ENCODE data around the gene F11R.
"Not testable (repeated sequence)": the region's sequence is repeated elsewhere in the genome, so short reads cannot be mapped to it uniquely, and the experiment has no call there.

Gene F11R

GRCh38 chr1:161065681-161066080 lies 44.7 kb upstream of the F11R start (continued):
- TF ChIP-seq ZNF664 (tag by site-specific recombination; IDR thresholded peaks at IDR 0.05), result peak; percentile 80
- TF ChIP-seq ZNF140 (tag by site-specific recombination; IDR thresholded peaks at IDR 0.05), result peak; percentile 67; the same call in 1 of the 2 replicates
- peak; percentile 51; the same call in 1 of the 2 replicates for TF ChIP-seq ZBTB21 (tag by site-specific recombination; IDR thresholded peaks at IDR 0.05)
- 0 out of 2 replicates have a peak, but pooled peaks have one; percentile 30 for TF ChIP-seq ZNF629 (tag by site-specific recombination; IDR thresholded peaks at IDR 0.05)
- TF ChIP-seq ZNF426 (tag by site-specific recombination; IDR thresholded peaks at IDR 0.05), result peak; percentile 80
- peak; percentile 69 for TF ChIP-seq ZBTB11 (tag by site-specific recombination; conservative IDR thresholded peaks at IDR 0.05; ENCODE audit: low read depth)

GRCh38 chr1:161063936-161064335 lies 43.0 kb upstream of the F11R start:
- H3K4me3 ChIP-seq (ENCODE audit: low read depth, low read length); H3K4me1 ChIP-seq (ENCODE audit: control insufficient read depth, insufficient read depth, low read length); POLR2A ChIA-PET; H3K36me3 ChIP-seq (ENCODE audit: control insufficient read depth in 2 of 2, insufficient read depth in 1 of 2, low read length in 2 of 2); CTCF ChIA-PET; H3K9me3 ChIP-seq (ENCODE audit: control insufficient read depth, insufficient read depth, low read depth, low read length); H3K27ac ChIP-seq (ENCODE audit: extremely low read depth, low read depth, low read length): not testable (repeated sequence)

GRCh38 chr1:161061419-161061818 lies 40.5 kb upstream of the F11R start:
- no peak for TF ChIP-seq ZNF76 (tag by site-specific recombination; IDR thresholded peaks at IDR 0.05; ENCODE audit: borderline replicate concordance, low read depth)
- TF ChIP-seq ZIC2 (tag by site-specific recombination; IDR thresholded peaks at IDR 0.05), result no peak
- TF ChIP-seq ZNF777 (tag by site-specific recombination; IDR thresholded peaks at IDR 0.05; ENCODE audit: borderline replicate concordance), result no peak
- Histone ChIP-seq H3K27ac (ENCODE audit: extremely low read depth, low read depth, low read length) (no peak overlapping the region), H3K4me1 (ENCODE audit: control insufficient read depth, insufficient read depth, low read length) (no peaks in the 10 kb centered on the region), H3K36me3 (ENCODE audit: control insufficient read depth in 2 of 2, insufficient read depth in 1 of 2, low read length in 2 of 2) (no peaks in the 10 kb centered on the region), H3K9me3 (ENCODE audit: control insufficient read depth, insufficient read depth, low read depth, low read length) (no peaks in the 10 kb centered on the region), H3K4me3 (ENCODE audit: low read depth, low read length) (no peak overlapping the region)
- POLR2A ChIA-PET, result no interaction called here
- CTCF ChIA-PET, result interaction anchor here (0.6 to 0.7 kb wide), 2 partner anchors 15 to 42 kb away, joined by 3 to 4 read pairs; partner anchors contain the start of gene USF1

- ChIA-PET CTCF (interaction anchor here (0.6 kb wide), 1 partner anchor 160 kb away, joined by 4 read pairs; no protein-coding TSS in a partner anchor), POLR2A (interaction anchor here (1.0 kb wide), 1 partner anchor 14 kb away, joined by 4 read pairs; the partner anchor contains the start of gene USF1)
- H3K9me3 ChIP-seq (ENCODE audit: control insufficient read depth, insufficient read depth, low read depth, low read length), result no peaks in the 10 kb centered on the region
- H3K4me3 ChIP-seq (ENCODE audit: low read depth, low read length), result no peak overlapping the region
- no peak overlapping the region for H3K27ac ChIP-seq (ENCODE audit: extremely low read depth, low read depth, low read length)
- H3K36me3 ChIP-seq (ENCODE audit: control insufficient read depth in 2 of 2, insufficient read depth in 1 of 2, low read length in 2 of 2), result no peaks in the 10 kb centered on the region
- TF ChIP-seq ZNF514 (tag by site-specific recombination; IDR thresholded peaks at IDR 0.05), result no peak
- TF ChIP-seq ZNF350 (tag by site-specific recombination; IDR thresholded peaks at IDR 0.05), result no peak
- TF ChIP-seq ZNF416 (tag by site-specific recombination; IDR thresholded peaks at IDR 0.05), result no peak
- TF ChIP-seq ZNF341 (tag by site-specific recombination; IDR thresholded peaks at IDR 0.05; ENCODE audit: low read depth), result no peak
- TF ChIP-seq ZSCAN18 (tag by site-specific recombination; IDR thresholded peaks at IDR 0.05), result no peak
- TF ChIP-seq KLF16 (tag by site-specific recombination; IDR thresholded peaks at IDR 0.05), result no peak
- no peak for TF ChIP-seq ZNF677 (tag by site-specific recombination; IDR thresholded peaks at IDR 0.05)
- TF ChIP-seq ZNF707 (tag by site-specific recombination; IDR thresholded peaks at IDR 0.05), result no peak
- TF ChIP-seq ZNF843 (tag by site-specific recombination; IDR thresholded peaks at IDR 0.05), result no peak
- peak; percentile 50; the same call in 1 of the 2 replicates for TF ChIP-seq EGR2 (tag by site-specific recombination; IDR thresholded peaks at IDR 0.05; ENCODE audit: low read depth)
- TF ChIP-seq ZFHX2 (tag by site-specific recombination; conservative IDR thresholded peaks at IDR 0.05), result 0 out of 2 replicates have a peak, but pooled peaks have one; percentile 2
- no peaks in the 10 kb centered on the region for H3K4me1 ChIP-seq (ENCODE audit: control insufficient read depth, insufficient read depth, low read length)
These were observed 38.3 kb upstream of the F11R start for GRCh38 chr1:161059293-161059692.
